ENCODE data around the gene F2RL3. TPM values are rescaled to one million over a fixed set of nuclear protein-coding genes. Genes with fewer than 3 reads are reported as not detected.

Gene F2RL3
- total and polyA plus RNA-seq, 9 of the 15 experiments (the other 6 are each of a cell fraction or from before 2014, with no cell fraction given): 1.4 to 27.6 (median 11.9) TPM

GRCh38 chr19:16897856-16898161 lies 9.0 kb downstream of the F2RL3 start (continued):
- TF ChIP-seq ZNF512 (tag; IDR thresholded peaks at IDR 0.05) (no peak), SMARCA4 (IDR thresholded peaks at IDR 0.05) (no peak), ZFX (CRISPR knock-in tag; IDR thresholded peaks at IDR 0.05) (peak; percentile 89), STAT5A (IDR thresholded peaks at IDR 0.05; ENCODE audit: borderline replicate concordance, low read length) (no peak), TCF7L2 (IDR thresholded peaks at IDR 0.05; ENCODE audit: low read depth, low read length) (no peak), RBM17 (IDR thresholded peaks at IDR 0.05; ENCODE audit: borderline replicate concordance, low read depth, low read length) (no peak), EZH2 (IDR thresholded peaks at IDR 0.05; ENCODE audit: borderline replicate concordance, low read depth, low read length) (no peak), GABPA (tag; conservative IDR thresholded peaks at IDR 0.05; ENCODE audit: low read depth) (0 out of 2 replicates have a peak, but pooled peaks have one; percentile 4), MAX (CRISPR knock-in tag; IDR thresholded peaks at IDR 0.05) (0 out of 2 replicates have a peak, but pooled peaks have one; percentile 7), NR2C2 (CRISPR knock-in tag; IDR thresholded peaks at IDR 0.05) (no peak), NR2C2 (tag; IDR thresholded peaks at IDR 0.05) (peak; percentile 11; the same call in 1 of the 2 replicates), PHF8 (IDR thresholded peaks at IDR 0.05; ENCODE audit: borderline replicate concordance, low read length) (peak; percentile 40; the same call in 1 of the 2 replicates), ZNF395 (CRISPR knock-in tag; IDR thresholded peaks at IDR 0.05) (peak; percentile 81), MNT (conservative IDR thresholded peaks at IDR 0.05) (peak in 1 of 2 experiments; percentile 7; a peak in 1 of 4 replicates), CXXC5 (CRISPR knock-in tag; IDR thresholded peaks at IDR 0.05) (peak; percentile 51), NCOA6 (IDR thresholded peaks at IDR 0.05) (peak; percentile 67; the same call in 1 of the 2 replicates), CREB3L1 (IDR thresholded peaks at IDR 0.05; ENCODE audit: borderline replicate concordance, low read depth) (0 out of 2 replicates have a peak, but pooled peaks have one; percentile 4), ZC3H4 (CRISPR knock-in tag; IDR thresholded peaks at IDR 0.05; ENCODE audit: borderline replicate concordance) (no peak), FIP1L1 (IDR thresholded peaks at IDR 0.05; ENCODE audit: low read depth, low read length, poor library complexity, severe bottlenecking) (peak; percentile 89), NRF1 (conservative IDR thresholded peaks at IDR 0.05 in 1 of 2, IDR thresholded peaks at IDR 0.05 in 1 of 2) (peak in 1 of 2 experiments; percentile 37; a peak in 1 of 4 replicates), NR4A1 (CRISPR knock-in tag; IDR thresholded peaks at IDR 0.05) (no peak), NR4A1 (tag; IDR thresholded peaks at IDR 0.05) (peak; percentile 68; the same call in 1 of the 2 replicates), NFIC (IDR thresholded peaks at IDR 0.05) (peak; percentile 23; the same call in 1 of the 2 replicates), PHF20 (IDR thresholded peaks at IDR 0.05; ENCODE audit: partially characterized antibody) (peak; percentile 18)
